HL-60/S4 treated with phorbol 12-myristate 13-acetate at 8.2 ng/mL for 4 days and 3 days (cell line): ENCODE measurements around the gene PTPRO.

Experiments
- in situ Hi-C: fragments of 300-500 bp; cut with MboI; formaldehyde crosslinking; loops from 2 replicates; pipeline ENCODE4 v1.15.0; 2022; ENCODE audit warnings: low sequenced_read_pairs

PTPRO gene

GRCh38 chr12:15443050-15443449 lies 120.7 kb downstream of the PTPRO start:
- in situ Hi-C loops = no loop called here

- in situ Hi-C loops = no loop called here
These were observed 121.3 kb downstream of the PTPRO start for GRCh38 chr12:15443611-15444010.

- in situ Hi-C loops = no loop called here
These were observed 122.2 kb downstream of the PTPRO start for GRCh38 chr12:15444523-15444922.

GRCh38 chr12:15446807-15447206 lies 124.5 kb downstream of the PTPRO start:
- in situ Hi-C loops = no loop called here

GRCh38 chr12:15453613-15454012 lies 131.3 kb downstream of the PTPRO start:
- in situ Hi-C loops = no loop called here

GRCh38 chr12:15458008-15458407 lies 135.7 kb downstream of the PTPRO start:
- in situ Hi-C loops = no loop called here

GRCh38 chr12:15468911-15469310 lies 146.6 kb downstream of the PTPRO start:
- in situ Hi-C loops = no loop called here

- in situ Hi-C loops = no loop called here
These were observed 147.0 kb downstream of the PTPRO start for GRCh38 chr12:15469356-15469755.

GRCh38 chr12:15472036-15472435 lies 149.7 kb downstream of the PTPRO start:
- in situ Hi-C loops = no loop called here

- in situ Hi-C loops = no loop called here
These were observed 152.5 kb downstream of the PTPRO start for GRCh38 chr12:15474766-15475165.

- in situ Hi-C loops = no loop called here
These were observed 155.5 kb downstream of the PTPRO start for GRCh38 chr12:15477761-15478160.

GRCh38 chr12:15481846-15482245 lies 159.5 kb downstream of the PTPRO start:
- in situ Hi-C loops = no loop called here

GRCh38 chr12:15485466-15485865 lies 163.2 kb downstream of the PTPRO start:
- in situ Hi-C loops = no loop called here

- in situ Hi-C loops = no loop called here
These were observed 164.6 kb downstream of the PTPRO start for GRCh38 chr12:15486859-15487258.

- in situ Hi-C loops = no loop called here
These were observed 166.2 kb downstream of the PTPRO start for GRCh38 chr12:15488481-15488880.

- in situ Hi-C loops = no loop called here
These were observed 172.2 kb downstream of the PTPRO start for GRCh38 chr12:15494329-15495046.

- in situ Hi-C loops = no loop called here
These were observed 173.4 kb downstream of the PTPRO start for GRCh38 chr12:15495746-15496145.

GRCh38 chr12:15496738-15497137 lies 174.4 kb downstream of the PTPRO start:
- in situ Hi-C loops = no loop called here

- in situ Hi-C loops = no loop called here
These were observed 175.5 kb downstream of the PTPRO start for GRCh38 chr12:15497671-15498292.

GRCh38 chr12:15502211-15502610 lies 179.9 kb downstream of the PTPRO start:
- in situ Hi-C loops = no loop called here

- in situ Hi-C loops = no loop called here
These were observed 183.3 kb downstream of the PTPRO start for GRCh38 chr12:15505616-15506015.

- in situ Hi-C loops = no loop called here
These were observed 192.7 kb downstream of the PTPRO start for GRCh38 chr12:15515010-15515409.

- in situ Hi-C loops = no loop called here
These were observed 197.8 kb downstream of the PTPRO start for GRCh38 chr12:15520083-15520482.
